ENCODE results near the gene PARP3. TPM values are rescaled to one million over a fixed set of nuclear protein-coding genes. Genes with fewer than 3 reads are reported as not detected.
"Not testable (repeated sequence)": the region's sequence is repeated elsewhere in the genome, so short reads cannot be mapped to it uniquely, and the experiment has no call there.

The PARP3 gene
- polyA plus RNA-seq, 3 donors: 15.0 to 16.2 (median 16.2) TPM

DNA sequence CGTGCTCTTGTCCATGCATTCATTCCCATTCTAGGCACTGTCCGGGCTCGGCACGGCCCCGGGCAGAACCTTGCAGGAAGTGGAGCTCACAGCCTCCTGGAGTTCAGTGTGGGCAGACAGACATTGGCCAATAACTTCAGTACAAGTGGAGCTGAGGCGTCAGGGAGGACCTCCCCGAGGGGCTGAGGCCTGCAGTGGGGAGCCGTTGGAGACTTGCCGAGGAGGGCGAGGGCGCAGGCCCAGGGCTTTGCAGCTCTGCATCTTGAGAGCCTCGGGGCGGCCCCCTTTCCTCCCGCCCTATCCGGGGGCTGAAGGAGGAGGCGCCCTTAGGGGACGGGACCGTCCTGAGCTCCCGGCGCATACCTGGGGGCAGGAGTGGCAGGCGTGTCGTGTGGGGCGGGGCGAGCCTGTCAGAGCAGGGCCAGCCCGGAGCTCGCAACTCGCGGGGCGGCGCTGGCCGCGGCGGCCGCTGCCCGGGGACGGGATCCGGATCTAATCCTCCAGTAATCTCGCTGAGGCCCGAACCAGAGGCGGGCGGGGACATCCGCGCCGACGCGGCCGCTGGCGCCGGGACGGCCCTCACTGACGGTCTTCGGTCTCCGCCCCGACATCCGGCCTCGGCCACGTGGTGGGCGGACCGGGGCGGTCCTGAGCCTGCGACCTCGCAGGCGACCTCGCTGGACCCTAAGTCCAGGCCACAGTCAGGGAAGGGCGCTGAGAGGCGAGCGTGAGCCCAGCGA lies 40.8 kb downstream of the PARP3 start, which contains the start of gene ACY1:
TSS of gene ACY1 (plus strand) at position 698 of the 740 bp plus-strand sequence. CDS start 530 bp downstream, outside the sequence.
- DNase-seq (ENCODE audit: low read depth in 3 of 3, low spot score in 2 of 3): no peak

DNA sequence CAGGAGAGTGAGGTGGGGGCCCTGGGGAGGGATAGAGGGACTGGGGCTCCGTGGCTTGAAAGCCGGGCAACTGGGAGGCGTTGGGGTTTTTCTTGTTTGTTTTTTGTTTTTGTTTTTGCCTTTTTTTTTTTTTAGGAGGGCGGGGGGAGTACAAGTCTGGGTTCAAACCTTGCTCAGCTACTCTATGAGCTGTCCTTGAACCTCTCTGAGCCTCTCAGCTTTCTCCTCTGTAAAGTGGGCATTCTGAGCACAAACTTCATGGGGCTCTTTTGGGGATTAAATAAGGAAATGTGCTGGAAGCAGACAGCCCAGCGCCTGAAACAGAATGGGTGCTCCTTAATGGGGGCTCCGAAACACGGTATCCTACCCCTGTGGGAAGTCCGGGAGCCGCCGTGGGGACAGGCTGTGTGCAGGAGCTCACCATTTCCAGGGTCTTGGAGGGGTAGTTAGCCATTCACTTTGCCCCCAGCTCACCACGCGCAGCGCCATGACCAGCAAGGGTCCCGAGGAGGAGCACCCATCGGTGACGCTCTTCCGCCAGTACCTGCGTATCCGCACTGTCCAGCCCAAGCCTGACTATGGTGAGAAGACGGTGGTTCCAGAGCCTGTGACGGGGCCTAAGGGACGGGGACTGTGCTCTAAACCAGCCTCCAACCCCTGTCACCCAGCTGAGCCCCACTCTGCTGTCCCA lies 41.6 kb downstream of the PARP3 start:
- DNase-seq (ENCODE audit: low read depth in 3 of 3, low spot score in 2 of 3): no peak

DNA sequence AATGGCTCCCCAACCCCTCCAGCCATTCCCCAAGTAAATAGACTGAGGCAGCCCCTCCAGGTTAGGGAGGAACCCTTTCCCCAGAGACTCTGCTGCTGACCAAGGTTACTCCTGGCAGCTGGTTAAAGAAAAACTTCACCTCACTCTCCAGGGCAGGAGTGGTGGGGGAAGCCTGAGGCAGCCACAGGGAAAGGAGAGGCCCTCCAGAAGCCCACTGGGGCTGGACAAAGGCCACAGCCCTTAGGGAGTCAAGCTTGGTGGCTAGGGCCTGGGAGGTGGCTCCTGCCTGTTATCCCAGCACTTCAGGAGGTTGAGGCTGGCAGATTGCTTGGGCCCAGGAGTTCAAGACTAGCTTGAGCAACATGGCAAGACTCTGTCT lies 42.1 kb downstream of the PARP3 start:
- DNase-seq (ENCODE audit: low read depth in 3 of 3, low spot score in 2 of 3): no peak

DNA sequence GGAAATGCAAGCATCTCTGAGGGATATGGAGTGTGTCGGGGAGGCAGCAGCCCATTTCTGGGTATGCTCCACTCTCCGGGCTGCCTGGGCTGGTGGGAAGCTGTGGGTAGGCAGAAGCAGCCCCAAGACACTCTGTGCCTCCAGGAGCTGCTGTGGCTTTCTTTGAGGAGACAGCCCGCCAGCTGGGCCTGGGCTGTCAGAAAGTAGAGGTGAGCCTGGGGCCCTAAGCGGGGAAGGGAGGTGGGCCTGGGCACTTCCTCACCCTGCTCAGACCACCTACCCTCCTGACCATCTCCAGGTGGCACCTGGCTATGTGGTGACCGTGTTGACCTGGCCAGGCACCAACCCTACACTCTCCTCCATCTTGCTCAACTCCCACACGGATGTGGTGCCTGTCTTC lies 42.9 kb downstream of the PARP3 start:
- no peak for DNase-seq (ENCODE audit: low read depth in 3 of 3, low spot score in 2 of 3)

DNA sequence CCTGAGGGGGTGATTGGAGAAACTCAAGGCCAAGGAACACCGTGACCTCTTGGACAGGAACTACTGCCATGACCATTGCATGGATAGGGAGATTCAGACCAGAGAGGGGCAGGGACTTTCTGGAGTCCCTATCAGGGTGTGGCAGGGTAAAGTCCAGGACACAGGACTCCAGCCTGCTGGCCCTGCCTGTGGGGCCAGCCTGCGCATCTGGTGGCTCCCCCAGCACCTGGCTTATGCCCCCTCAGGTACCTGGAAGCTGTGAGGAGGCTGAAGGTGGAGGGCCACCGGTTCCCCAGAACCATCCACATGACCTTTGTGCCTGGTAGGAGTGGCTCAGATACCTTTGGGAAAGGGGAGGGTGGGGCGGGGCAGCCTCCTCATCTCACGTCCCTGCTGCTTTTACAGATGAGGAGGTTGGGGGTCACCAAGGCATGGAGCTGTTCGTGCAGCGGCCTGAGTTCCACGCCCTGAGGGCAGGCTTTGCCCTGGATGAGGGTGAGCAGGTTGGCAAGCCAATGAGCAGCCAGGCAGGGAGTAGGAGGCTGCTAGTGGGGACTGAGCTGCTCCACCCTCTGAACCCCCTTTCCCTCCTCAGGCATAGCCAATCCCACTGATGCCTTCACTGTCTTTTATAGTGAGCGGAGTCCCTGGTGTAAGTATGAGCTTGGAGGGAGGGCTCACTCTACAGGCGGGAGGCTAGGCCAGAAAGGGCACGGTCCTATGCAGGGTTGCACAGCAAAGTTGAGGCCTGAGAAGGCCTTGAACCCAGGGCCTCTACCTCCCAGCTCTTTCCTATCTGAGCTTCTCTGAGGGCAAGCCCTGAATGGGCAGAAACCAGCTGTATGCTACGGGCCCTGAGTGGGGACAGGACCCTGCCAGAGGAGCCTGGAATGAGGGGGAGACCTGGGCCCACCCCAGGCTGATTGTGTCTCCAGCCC lies 44.1 kb downstream of the PARP3 start:
- DNase-seq (ENCODE audit: low read depth in 3 of 3, low spot score in 2 of 3): no peak

DNA sequence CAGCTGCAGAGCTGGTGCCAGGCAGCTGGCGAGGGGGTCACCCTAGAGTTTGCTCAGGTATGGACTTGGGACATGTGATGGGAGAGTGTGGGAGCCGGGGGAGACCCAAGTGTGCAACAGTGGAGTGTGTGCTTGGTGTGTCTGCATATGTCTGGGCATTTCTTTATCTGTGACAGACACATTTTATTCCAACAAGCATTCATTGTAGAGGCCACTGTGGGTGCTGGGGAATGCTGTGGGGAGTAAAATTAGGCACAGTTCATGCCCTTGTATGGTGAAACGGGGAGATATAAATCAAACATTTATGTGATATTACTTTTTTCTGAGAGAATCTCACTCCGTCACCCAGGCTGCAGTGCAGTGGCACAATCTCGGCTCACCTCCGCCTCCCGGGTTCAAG lies 45.4 kb downstream of the PARP3 start:
- no peak for DNase-seq (ENCODE audit: low read depth in 3 of 3, low spot score in 2 of 3)

DNA sequence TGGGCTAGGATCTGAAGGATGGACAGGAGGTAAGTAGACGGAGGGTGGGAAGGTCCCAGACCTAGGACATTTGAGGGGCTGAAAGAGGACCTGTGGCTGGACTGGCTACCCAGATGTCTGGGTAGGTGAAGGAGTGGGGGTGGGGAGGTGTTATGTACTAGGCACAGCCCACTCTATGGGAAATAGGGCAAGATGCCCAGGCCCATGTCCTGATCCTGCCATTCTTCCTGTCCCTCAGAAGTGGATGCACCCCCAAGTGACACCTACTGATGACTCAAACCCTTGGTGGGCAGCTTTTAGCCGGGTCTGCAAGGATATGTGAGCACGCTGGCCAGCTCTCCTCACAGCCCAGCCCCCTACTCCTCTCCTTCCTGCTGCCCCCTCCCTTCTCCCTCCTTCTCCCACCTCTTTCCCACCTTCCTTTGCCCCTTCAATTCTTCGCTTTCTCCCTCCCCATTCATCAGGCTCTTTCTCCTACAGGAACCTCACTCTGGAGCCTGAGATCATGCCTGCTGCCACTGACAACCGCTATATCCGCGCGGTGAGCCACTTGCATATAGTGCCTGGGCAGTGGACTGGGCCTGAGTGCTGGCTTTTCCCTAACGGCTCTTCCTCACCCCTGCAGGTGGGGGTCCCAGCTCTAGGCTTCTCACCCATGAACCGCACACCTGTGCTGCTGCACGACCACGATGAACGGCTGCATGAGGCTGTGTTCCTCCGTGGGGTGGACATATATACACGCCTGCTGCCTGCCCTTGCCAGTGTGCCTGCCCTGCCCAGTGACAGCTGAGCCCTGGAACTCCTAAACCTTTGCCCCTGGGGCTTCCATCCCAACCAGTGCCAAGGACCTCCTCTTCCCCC lies 46.4 kb downstream of the PARP3 start:
- DNase-seq (ENCODE audit: low read depth in 3 of 3, low spot score in 2 of 3): no peak

DNA sequence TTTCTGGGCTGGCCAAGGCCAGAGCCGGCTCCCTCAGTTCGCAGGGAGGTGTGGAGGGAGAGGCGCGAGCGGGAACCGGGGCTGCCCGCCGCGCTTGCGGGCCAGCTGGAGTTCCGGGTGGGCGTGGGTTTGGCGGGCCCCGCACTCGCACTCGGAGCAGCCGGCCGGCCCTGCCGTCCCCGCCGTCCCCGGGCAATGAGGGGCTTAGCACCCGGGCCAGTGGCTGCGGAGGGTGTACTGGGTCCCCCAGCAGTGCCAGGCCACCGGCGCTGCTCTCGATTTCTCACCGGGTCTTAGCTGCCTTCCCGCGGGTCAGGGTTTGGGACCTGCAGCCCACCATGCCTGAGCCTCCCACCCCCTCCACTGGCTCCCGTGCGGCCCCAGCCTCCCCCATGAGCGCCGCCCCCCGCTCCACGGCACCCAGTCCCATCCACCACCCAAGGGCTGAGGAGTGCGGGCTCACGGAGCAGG lies 48.4 kb downstream of the PARP3 start:
- DNase-seq (ENCODE audit: low read depth in 3 of 3, low spot score in 2 of 3): not testable (repeated sequence)

DNA sequence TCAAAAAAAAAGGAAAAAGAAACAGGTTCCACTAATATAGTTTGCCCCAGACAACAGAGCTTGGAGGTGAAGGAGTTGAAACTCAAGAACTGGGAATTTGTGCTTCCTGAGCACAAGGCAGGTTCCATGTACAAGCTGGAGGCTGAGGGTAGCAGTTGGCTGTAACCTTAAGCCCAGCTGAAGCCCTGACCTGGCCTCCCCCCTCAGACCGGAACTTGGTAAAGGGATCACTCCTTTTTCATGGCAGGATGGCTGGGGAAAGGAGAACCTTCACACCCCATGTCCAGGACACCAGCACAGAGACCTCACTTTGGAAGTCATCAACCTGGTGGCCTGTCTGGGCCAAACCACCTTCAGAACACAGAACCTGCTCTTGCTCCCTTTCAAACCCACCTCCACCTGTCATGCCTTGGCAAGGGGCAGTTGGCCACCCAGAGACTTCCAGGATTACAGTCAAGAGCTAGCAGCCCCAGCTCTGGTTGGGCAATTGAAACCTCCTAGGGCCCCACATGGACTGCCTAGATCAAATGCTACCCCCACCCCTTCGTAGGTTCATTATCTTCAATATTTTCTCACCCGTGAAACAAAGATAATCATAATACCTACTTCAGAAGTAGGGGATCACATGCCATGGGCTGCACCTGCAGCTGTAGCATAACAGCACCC lies 50.0 kb downstream of the PARP3 start:
- no peak for DNase-seq (ENCODE audit: low read depth in 3 of 3, low spot score in 2 of 3)

DNA sequence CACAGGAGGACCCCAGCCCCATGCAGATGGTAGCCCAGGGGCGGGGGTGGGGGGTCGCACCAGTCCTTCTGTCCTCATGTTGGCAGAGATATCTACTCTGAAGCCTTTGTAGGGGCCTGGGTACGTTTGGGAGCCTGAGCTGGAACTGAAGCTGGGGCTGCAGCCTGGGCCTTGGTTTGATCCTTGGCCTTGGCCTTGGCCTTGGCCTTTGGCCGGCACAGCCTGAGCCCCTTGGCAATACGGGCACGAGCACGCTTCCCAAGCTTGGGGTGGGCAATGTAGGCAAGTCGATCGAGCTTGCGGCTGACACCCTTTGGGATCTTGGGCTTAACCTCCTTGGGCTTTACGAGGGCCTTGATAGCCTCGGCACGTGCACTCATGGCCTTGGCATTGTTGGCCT lies 51.5 kb downstream of the PARP3 start:
- not testable (repeated sequence) for DNase-seq (ENCODE audit: low read depth in 3 of 3, low spot score in 2 of 3)

DNA sequence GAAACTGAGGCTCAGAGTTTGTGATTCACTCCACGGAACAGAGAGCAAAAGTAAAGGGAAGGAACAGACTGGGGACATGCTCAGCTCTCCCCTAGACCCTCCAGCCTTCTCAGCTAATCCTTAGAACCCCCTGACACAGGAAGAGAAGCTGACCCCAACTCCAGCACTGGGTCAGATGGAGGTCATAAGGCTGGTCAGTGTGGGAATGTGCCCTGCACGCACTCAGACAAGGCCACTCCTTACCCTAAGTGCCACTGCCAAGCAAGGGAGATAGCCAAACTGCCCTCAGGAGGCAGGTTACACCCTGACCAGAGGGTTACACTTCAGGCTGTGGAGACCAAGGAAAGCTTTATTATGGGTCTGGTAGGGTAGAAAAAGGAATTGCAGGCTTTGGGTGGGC lies 52.4 kb downstream of the PARP3 start:
- no peak for DNase-seq (ENCODE audit: low read depth in 3 of 3, low spot score in 2 of 3)

DNA sequence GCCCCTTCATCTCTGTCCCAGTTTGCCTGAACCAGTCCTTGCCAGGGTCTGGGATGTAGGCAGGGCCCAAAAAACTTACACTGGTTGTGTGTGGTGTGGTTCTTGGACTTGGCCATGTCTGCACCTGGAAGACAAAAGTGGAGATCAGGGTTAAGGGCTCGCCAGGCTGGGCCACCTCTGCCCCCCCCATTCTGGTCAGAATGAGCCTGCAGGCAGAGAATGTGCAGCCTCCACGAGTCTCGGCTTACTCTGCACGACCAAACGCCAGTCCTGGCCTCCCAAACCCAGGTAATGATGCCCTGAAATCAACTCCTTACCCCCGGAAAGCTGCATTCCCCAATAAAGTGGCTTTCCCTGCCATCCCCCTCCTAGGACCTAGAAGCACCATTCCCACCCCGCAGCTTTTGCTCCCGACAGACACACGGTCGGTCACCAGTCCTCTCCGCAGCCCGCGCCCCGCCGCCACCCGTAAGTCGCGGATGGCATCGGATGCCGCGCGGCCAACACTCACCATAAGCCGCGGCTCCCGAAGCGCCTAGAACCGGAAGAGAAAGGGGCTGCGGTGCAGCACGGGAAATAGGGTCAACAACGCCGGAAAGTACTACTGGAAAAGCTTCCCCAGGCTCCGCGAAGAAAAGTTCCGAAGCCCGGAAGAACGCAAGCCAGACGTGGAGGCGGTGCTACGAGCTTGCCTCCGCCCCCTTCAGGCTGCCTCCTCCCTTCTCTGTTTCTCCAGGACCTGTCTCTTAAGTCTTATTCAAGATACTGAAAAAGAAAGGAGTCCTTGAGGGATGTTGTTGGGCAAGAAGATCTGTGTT lies 53.4 kb downstream of the PARP3 start, which contains the start of gene RPL29:
TSS of gene RPL29 (minus strand) at position 550 of the 818 bp plus-strand sequence. CDS start at position 116, 434 bp downstream.
- peak; percentile 88 to 92 (median 92) for DNase-seq (ENCODE audit: low read depth in 3 of 3, low spot score in 2 of 3)

DNA sequence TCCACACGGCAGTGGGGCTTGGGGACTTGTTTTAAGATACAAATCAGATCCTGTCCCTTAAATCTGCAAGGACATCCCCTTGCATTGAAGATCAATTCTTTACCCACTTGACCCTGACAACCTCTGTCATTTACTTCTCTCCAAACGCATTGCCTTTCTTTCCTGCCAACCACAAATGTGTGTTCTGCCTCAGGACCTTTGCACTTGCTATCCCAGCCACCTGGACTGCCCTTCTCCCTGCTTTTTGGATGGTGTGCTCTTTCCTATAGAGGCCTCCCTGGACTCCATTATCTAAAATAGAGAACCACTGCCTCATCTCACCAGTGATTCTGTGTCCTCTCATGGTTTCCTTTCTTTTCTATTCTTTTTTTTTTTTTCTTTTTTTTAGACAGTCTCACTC lies 55.0 kb downstream of the PARP3 start:
- no peak for DNase-seq (ENCODE audit: low read depth in 3 of 3, low spot score in 2 of 3)

DNA sequence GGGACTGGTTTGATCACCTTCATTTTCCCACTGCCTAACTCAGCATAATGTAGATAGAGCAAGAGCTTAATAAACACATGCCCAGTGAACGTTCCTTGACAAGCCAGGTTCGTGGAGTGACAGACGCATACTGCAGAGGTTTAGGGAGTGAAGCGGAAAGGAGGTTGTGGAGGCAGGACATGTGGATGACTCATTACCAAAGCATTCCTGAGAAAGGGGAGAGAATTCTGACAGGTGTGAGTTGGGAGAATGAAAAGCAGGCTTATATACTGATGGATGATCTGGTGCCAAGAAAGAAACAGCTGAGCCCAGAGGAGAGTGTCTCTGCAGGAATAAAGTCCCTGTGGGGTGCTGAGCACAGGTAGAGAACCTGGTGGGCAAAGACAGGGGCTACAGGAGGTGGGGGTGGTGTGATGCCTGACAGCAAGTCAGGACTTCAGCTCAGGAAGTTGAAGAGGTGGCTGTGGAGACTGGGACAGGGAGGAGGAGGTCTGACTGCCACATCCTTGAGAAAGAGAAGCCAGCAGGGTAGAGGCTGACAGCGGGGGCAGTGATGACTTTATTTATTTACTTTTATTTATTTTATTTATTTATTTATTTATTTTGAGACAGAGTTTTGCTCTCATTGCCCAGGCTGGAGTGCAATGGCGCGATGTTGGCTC lies 55.9 kb downstream of the PARP3 start:
- DNase-seq (ENCODE audit: low read depth in 3 of 3, low spot score in 2 of 3): no peak

All from right renal cortex interstitium (tissue), 3 donors.